HG03342 (cell line): ENCODE results near the gene SOAT1.
"Not testable (repeated sequence)": the region's sequence is repeated elsewhere in the genome, so short reads cannot be mapped to it uniquely, and the experiment has no call there.

ENCODE experiments used
- ATAC-seq: cut with Tn5 transposase; IDR thresholded peaks from one replicate; pipeline ENCODE4 v1.9.1; 2021; ENCODE audit warnings: mild to moderate bottlenecking, moderate library complexity; ENCODE audit not compliant: unreplicated experiment

Gene SOAT1

GRCh38 chr1:179342740-179343404 lies 49.3 kb downstream of the SOAT1 start:
- ATAC-seq, result no peak

- ATAC-seq, result no peak
Measured at GRCh38 chr1:179351281-179351680, 57.7 kb downstream of the SOAT1 start.

- ATAC-seq, result no peak
Measured at GRCh38 chr1:179352236-179352635, 58.6 kb downstream of the SOAT1 start.

- ATAC-seq, result no peak
Measured at GRCh38 chr1:179353546-179353945, 59.9 kb downstream of the SOAT1 start.

DNA sequence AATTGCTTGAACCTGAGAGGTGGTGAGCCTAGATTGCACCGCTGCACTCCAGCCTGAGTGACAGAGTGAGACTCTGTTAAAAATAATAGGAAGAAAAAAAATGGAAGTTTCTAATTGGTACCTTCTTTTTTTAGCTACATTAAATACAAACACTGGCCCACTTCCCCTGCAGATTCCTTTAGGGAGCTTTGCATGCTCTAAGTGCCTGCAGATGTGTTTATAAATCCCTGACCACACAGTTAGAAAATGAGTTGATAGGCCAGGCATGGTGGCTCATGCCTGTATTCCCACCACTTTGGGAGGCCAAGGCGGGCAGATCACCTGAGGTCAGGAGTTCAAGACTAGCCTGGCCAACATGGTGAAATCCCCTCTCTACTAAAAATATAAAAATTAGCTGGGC lies 68.0 kb downstream of the SOAT1 start:
- not testable (repeated sequence) for ATAC-seq

GRCh38 chr1:179365342-179366092 lies 71.9 kb downstream of the SOAT1 start, which contains the start of gene AXDND1:
TSS of gene AXDND1 (plus strand) at chr1:179365971. CDS start at chr1:179366510, 539 bp downstream.
- peak; percentile 98 for ATAC-seq

DNA sequence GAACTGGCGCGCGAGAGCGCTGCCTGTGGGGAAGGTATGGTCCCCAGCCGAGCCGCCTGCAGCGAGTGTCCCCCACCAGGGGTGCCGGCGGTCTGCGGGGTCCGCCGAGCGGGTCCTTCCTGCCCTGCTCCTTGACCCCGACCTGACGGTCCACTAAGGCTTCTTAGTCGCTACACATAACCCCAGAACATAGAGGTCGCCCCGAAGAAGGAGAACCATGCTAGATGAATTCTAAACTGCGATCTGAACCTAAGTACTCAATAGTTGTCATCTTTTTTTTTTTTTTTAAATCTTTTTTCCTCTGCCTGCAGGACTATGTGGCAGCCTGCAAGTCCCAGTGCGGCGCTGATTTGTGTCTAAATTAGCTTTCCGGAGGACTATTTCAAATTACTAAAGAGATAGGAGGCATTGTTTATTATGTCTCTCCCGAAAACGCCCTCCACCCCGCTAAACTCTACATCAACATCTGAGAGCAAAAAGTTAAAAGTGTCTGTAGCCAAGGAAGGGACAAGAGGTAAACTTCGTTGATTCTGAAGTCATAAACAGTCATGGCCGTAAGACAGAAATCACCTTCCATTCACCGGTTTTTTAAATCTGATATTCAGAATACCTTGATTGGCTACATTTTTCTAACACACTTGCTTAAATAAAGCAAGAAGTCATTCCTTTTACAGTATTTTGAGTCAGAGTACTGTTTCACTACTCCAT lies 72.7 kb downstream of the SOAT1 start:
- ATAC-seq, result peak; percentile 33

GRCh38 chr1:179369751-179370341 lies 76.2 kb downstream of the SOAT1 start:
- peak; percentile 27 for ATAC-seq

DNA sequence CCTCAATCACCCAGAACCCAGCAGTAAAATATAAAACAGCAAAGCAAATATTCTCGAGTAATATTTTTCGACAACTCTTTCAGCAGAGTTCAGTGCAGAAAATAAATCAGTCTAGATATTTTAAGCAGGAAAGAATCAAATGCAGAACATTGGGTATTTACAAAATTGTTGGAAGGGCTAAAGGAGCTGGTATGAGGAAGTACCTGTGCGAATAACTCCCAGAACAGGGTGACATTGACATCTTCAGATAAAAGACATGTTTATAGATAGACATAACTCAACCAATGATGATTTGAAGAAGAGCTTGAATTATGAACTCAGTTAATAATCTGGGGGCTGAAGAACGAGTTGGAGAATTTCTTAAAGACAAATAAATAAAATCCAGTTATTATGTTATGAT lies 78.6 kb downstream of the SOAT1 start:
- no peak for ATAC-seq

DNA sequence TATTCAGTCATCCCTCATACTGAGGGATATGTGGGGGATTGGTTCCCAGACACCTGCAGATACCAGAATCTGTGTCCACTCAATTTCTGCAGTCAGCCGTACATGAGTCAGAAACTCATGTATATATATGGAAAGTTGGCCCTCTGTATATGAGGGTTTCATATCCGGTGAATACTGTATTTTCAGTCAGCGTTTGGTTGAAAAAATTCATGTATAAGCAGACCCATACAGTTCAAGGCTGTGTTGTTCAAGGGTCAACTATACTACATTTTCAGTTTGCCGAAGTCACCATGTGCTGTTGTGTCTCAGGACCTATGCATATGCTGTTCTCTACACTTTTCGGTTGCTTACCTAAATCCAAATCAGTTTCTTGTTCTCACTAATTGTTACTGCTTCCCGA lies 82.6 kb downstream of the SOAT1 start:
- no peak for ATAC-seq

DNA sequence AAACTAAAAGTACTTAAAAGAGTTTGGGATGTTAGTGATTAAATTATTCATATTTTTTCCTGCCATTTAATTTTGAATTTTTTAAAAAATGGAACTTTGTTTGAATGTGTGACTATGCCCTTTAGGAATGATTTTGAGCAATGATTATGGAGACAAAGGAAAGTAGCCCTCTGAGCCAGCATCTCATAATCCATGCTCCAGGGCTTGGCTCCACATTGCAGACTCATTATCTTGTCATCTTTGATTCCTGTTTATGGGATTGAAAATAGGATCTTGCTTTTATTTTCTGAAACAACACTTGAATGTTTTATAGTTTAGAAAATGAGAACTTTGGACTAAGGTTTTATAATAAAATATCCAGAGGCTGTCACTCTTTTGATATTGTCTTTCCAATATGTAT lies 86.7 kb downstream of the SOAT1 start:
- ATAC-seq, result no peak

DNA sequence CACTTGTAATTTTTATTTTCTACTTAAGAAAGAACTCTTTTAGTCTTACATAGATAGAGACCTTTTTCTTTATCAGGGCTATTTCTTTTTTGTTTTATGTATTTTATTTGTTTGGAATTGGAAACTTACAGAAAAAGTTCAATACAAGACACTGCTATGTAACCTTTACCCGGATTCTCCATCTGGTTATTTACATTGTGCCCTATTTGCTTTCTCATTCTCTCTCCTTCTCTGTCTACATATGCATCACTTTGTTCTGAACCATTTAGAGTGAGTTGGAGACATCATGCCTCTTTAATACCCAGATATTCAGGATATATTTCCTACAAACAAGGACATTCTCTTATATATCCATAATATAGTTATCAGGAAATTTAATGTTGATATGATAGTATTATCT lies 90.4 kb downstream of the SOAT1 start:
- ATAC-seq, result no peak

GRCh38 chr1:179385510-179385909 lies 91.9 kb downstream of the SOAT1 start:
- ATAC-seq, result no peak

DNA sequence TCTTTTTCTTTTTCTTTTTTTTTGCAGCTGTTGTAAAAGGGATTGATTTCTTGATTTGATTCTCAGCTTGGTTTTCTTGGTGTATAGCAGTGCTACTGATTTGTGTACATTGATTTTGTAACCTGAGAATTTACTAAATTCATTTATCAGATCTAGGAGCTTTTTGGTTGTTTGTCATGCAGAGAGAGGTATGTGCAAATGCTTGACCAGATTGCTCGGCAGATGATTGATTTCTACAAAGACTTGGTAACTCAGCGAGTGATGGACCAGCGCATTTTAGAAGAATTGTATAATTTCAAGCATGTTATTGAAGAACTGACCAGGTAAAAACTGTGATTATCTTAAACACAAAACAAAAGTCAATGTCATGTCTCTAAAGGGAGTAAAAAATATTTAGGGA lies 100.1 kb downstream of the SOAT1 start:
- no peak for ATAC-seq

- ATAC-seq, result not testable (repeated sequence)
Measured at GRCh38 chr1:179399399-179399798, 105.8 kb downstream of the SOAT1 start.
